Right lobe of liver (tissue), 4 donors: ENCODE measurements around the gene TGFBR3.

Source experiments
- POLR2A ChIP-seq: fragments of 450-650 bp; IDR thresholded peaks from one replicate; pipeline ENCODE4 v1.6.1; 2017; ENCODE audit warnings: antibody characterized with exemption, mild to moderate bottlenecking
- TF ChIP-seq, protein P1 (sequence below), 4 donors: fragments of 200-600 bp in 3 of 4; fragments of 450-650 bp in 1 of 4; IDR thresholded peaks; one replicate each; pipeline versions ENCODE4 v1.5.1 to v1.8.0; 2016 to 2022; ENCODE audit warnings: antibody characterized with exemption in 4 of 4, mild to moderate bottlenecking in 2 of 4
- donor health status: DM: no; HTN: no; CAD: no.
- donor health status: DM: no; HTN: no; CAD: no.
- donor health status: DM: no; HTN: yes; CAD: no.

DNA sequence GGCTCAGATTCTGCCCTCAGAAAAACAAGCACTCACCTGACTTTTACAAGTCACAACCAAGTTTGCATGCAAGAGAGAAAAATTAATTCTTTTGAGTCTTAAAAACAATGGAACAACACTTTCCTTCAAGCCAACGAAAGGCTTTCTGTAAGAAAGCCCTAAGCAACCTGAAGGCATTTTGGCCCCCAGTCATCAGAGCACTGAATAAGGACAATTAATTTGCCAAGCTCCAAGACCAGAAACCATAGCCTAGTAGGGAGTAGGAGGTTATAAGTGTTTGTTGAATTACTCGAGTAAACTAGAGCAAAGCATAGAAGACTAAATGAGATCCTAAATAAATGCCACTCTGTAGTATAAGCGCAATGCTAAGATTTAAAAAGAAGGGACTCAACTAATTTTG, 4.7 kb downstream of the TGFBR3 start:
- TF ChIP-seq, protein P1, sequence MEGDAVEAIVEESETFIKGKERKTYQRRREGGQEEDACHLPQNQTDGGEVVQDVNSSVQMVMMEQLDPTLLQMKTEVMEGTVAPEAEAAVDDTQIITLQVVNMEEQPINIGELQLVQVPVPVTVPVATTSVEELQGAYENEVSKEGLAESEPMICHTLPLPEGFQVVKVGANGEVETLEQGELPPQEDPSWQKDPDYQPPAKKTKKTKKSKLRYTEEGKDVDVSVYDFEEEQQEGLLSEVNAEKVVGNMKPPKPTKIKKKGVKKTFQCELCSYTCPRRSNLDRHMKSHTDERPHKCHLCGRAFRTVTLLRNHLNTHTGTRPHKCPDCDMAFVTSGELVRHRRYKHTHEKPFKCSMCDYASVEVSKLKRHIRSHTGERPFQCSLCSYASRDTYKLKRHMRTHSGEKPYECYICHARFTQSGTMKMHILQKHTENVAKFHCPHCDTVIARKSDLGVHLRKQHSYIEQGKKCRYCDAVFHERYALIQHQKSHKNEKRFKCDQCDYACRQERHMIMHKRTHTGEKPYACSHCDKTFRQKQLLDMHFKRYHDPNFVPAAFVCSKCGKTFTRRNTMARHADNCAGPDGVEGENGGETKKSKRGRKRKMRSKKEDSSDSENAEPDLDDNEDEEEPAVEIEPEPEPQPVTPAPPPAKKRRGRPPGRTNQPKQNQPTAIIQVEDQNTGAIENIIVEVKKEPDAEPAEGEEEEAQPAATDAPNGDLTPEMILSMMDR (IDR thresholded peaks at IDR 0.05), result no peak
- TF ChIP-seq POLR2A, result no peak
